ENCODE data around the gene CHKB. TPM values are rescaled to one million over a fixed set of nuclear protein-coding genes. Genes with fewer than 3 reads are reported as not detected.

CHKB gene
- total and polyA plus RNA-seq, 2 of the 8 experiments (the other 6 are each of a cell fraction or from before 2014, with no cell fraction given): 27.9 to 42.2 TPM

- TF ChIP-seq CBX8 (IDR thresholded peaks at IDR 0.05; ENCODE audit: borderline replicate concordance, low read depth, low read length) (no peak), SP4 (IDR thresholded peaks at IDR 0.05; ENCODE audit: low read length) (no peak), HDAC6 (IDR thresholded peaks at IDR 0.05; ENCODE audit: low read depth, low read length) (no peak), HDAC2 (IDR thresholded peaks at IDR 0.05; ENCODE audit: borderline replicate concordance in 1 of 2, low read depth in 2 of 2, low read length in 2 of 2) (no peak), TAF7 (optimal IDR thresholded peaks at IDR 0.05; ENCODE audit: borderline replicate concordance, low read depth, low read length) (no peak), SAP30 (IDR thresholded peaks at IDR 0.05; ENCODE audit: insufficient read depth, insufficient replicate concordance, low read length) (no peak), EP300 (IDR thresholded peaks at IDR 0.05; ENCODE audit: borderline replicate concordance in 1 of 2, low read depth in 2 of 2, low read length in 2 of 2) (no peak), ATF3 (IDR thresholded peaks at IDR 0.05; ENCODE audit: insufficient read depth, low read depth, low read length) (no peak)
These were observed 1.4 kb downstream of the CHKB start (continued) for GRCh38 chr22:50581031-50581949.
